ENCODE measurements around the gene CLDN14. TPM values are rescaled to one million over a fixed set of nuclear protein-coding genes. Genes with fewer than 3 reads are reported as not detected.

CLDN14 gene
- total and polyA plus RNA-seq, 10 donors = 0.13 to 0.94 (median 0.35) TPM; not detected in 4

DNA sequence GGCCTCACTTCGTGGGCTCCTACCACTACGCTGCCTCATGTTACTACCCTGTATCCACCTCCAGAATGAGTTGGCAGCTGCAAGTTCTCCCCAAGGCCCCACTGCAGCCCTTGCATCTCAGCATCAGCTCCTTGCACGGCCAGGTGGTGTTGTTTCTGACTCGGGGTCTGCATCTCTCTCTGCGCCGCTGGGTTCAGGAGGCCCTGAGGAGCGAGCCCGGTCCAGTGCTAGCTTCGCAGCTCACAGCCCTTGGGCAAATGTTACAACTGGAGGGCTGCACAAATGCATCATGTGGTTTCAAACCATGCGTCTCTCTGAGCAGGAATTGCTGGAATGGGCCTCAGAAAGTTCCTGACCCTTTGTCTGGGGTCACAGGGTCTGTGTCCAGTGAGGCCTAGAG, 3.2 kb upstream of the CLDN14 start:
- WGBS, 5 donors = 87 to 93% (median 90%) methylated on average over 10 of the region's 10 CpGs
- Histone ChIP-seq H3K27ac (no peak overlapping the region), H3K36me3 (no peaks in the 10 kb centered on the region), H3K4me3 (no peak overlapping the region), H3K9me3 (no peaks in the 10 kb centered on the region), H3K4me1 (no peaks in the 10 kb centered on the region), H3K27me3 (replicated peaks in 1 of 7) (no peaks in the 10 kb centered on the region)
- peak; percentile 43 for DNase-seq
- intact Hi-C loops (cut with DNase I; ENCODE audit: low total_unique reads) = no loop called here
- TF ChIP-seq POLR2AphosphoS5 (IDR thresholded peaks at IDR 0.05) = no peak
- TF ChIP-seq POLR2A (IDR thresholded peaks at IDR 0.05) = no peak
- TF ChIP-seq, protein P1, sequence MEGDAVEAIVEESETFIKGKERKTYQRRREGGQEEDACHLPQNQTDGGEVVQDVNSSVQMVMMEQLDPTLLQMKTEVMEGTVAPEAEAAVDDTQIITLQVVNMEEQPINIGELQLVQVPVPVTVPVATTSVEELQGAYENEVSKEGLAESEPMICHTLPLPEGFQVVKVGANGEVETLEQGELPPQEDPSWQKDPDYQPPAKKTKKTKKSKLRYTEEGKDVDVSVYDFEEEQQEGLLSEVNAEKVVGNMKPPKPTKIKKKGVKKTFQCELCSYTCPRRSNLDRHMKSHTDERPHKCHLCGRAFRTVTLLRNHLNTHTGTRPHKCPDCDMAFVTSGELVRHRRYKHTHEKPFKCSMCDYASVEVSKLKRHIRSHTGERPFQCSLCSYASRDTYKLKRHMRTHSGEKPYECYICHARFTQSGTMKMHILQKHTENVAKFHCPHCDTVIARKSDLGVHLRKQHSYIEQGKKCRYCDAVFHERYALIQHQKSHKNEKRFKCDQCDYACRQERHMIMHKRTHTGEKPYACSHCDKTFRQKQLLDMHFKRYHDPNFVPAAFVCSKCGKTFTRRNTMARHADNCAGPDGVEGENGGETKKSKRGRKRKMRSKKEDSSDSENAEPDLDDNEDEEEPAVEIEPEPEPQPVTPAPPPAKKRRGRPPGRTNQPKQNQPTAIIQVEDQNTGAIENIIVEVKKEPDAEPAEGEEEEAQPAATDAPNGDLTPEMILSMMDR (IDR thresholded peaks at IDR 0.05 in 8 of 11, conservative IDR thresholded peaks at IDR 0.05 in 3 of 11) = no peak

DNA sequence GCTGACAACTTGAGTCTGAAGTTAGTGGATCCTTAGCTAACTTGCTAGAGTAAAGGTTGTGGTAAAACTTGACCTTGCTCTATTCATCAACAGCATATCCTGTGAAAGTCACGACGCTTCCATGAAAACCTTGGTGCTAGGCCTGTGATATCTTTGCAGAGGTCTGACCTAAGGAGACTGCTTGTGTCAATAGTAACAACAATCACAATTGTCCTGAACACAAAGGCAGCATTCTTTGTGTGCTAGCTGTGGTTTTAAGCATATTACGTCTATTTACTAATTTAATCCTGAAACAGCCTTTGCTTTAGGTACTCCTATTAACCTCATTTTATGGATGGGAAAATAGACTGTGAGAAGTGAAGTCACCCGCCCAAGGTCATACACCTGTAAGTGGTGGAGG, 2.8 kb upstream of the CLDN14 start:
- H3K4me3 ChIP-seq = no peak overlapping the region
- H3K9me3 ChIP-seq = no peaks in the 10 kb centered on the region
- no peak for DNase-seq
- no peaks in the 10 kb centered on the region for H3K36me3 ChIP-seq
- TF ChIP-seq POLR2AphosphoS5 (IDR thresholded peaks at IDR 0.05) (no peak), POLR2A (IDR thresholded peaks at IDR 0.05) (no peak)
- TF ChIP-seq, protein P1 (IDR thresholded peaks at IDR 0.05 in 8 of 11, conservative IDR thresholded peaks at IDR 0.05 in 3 of 11) = no peak
- H3K4me1 ChIP-seq = no peaks in the 10 kb centered on the region
- no peaks in the 10 kb centered on the region for H3K27me3 ChIP-seq (replicated peaks in 1 of 7)
- intact Hi-C loops (cut with DNase I; ENCODE audit: low total_unique reads) = no loop called here
- 88 to 97% (median 91%) methylated on average over 4 of the region's 4 CpGs for WGBS, 5 donors
- H3K27ac ChIP-seq = no peak overlapping the region

DNA sequence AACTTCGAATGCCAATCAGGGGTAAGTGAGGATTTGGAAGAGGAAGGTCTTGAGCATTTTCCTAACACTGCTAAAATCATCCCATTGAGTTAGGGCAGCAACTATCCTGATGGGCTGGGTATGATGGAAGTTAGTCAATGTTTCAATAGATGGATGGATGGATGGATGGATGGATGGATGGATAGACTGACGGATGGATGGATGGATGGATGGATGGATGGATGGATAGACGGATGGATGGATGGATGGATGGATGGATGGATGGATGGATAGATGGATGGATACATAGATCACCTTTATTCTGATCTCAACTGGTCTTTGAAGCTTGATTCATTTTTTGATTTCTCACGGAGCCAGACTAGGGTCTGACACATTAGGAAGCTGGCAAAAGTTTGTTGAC, 2.3 kb upstream of the CLDN14 start:
- DNase-seq = no peak
- no peak overlapping the region for H3K27ac ChIP-seq
- H3K4me3 ChIP-seq = no peak overlapping the region
- TF ChIP-seq, protein P1 (IDR thresholded peaks at IDR 0.05 in 8 of 11, conservative IDR thresholded peaks at IDR 0.05 in 3 of 11) = no peak
- no peak for TF ChIP-seq POLR2A (IDR thresholded peaks at IDR 0.05)
- no peak for TF ChIP-seq POLR2AphosphoS5 (IDR thresholded peaks at IDR 0.05)
- no peaks in the 10 kb centered on the region for H3K9me3 ChIP-seq
- intact Hi-C loops (cut with DNase I; ENCODE audit: low total_unique reads) = no loop called here
- no peaks in the 10 kb centered on the region for H3K27me3 ChIP-seq (replicated peaks in 1 of 7)
- WGBS, 5 donors = 67 to 82% (median 74%) methylated on average over 4 of the region's 4 CpGs
- no peaks in the 10 kb centered on the region for H3K36me3 ChIP-seq
- H3K4me1 ChIP-seq = no peaks in the 10 kb centered on the region

GRCh38 chr21:36481639-36482038, 1.7 kb upstream of the CLDN14 start:
- Histone ChIP-seq H3K27me3 (replicated peaks in 1 of 7) (no peaks in the 10 kb centered on the region), H3K36me3 (no peaks in the 10 kb centered on the region), H3K27ac (no peak overlapping the region), H3K4me1 (no peaks in the 10 kb centered on the region), H3K9me3 (no peaks in the 10 kb centered on the region), H3K4me3 (no peak overlapping the region)
- TF ChIP-seq POLR2A (IDR thresholded peaks at IDR 0.05) = no peak
- no peak for TF ChIP-seq POLR2AphosphoS5 (IDR thresholded peaks at IDR 0.05)
- WGBS, 5 donors = 73 to 88% (median 80%) methylated on average over 5 of the region's 5 CpGs
- intact Hi-C loops (cut with DNase I; ENCODE audit: low total_unique reads) = no loop called here
- no peak for DNase-seq

- WGBS, 5 donors = 85 to 96% (median 90%) methylated on average over 12 of the region's 12 CpGs
- no peak overlapping the region for H3K27ac ChIP-seq
Measured at GRCh38 chr21:36480618-36481017, 696 bp upstream of the CLDN14 start.

More at GRCh38 chr21:36480618-36481017, 696 bp upstream of the CLDN14 start:
- H3K4me3 ChIP-seq = no peak overlapping the region
- intact Hi-C loops (cut with DNase I; ENCODE audit: low total_unique reads) = no loop called here
- TF ChIP-seq, protein P1 (IDR thresholded peaks at IDR 0.05 in 8 of 11, conservative IDR thresholded peaks at IDR 0.05 in 3 of 11) = no peak
- TF ChIP-seq POLR2A (IDR thresholded peaks at IDR 0.05) = no peak
- TF ChIP-seq POLR2AphosphoS5 (IDR thresholded peaks at IDR 0.05) = no peak
- H3K4me1 ChIP-seq = no peaks in the 10 kb centered on the region
- no peaks in the 10 kb centered on the region for H3K27me3 ChIP-seq (replicated peaks in 1 of 7)
- no peaks in the 10 kb centered on the region for H3K9me3 ChIP-seq
- no peaks in the 10 kb centered on the region for H3K36me3 ChIP-seq
- DNase-seq = peak; percentile 49
